ENCODE data around the gene DUSP5. TPM values are rescaled to one million over a fixed set of nuclear protein-coding genes. Genes with fewer than 3 reads are reported as not detected.

The DUSP5 gene
- total RNA-seq, 5 donors from 2014 or later (not counting 1 experiment from before 2014, with no cell fraction given) = 6.6 to 69.5 (median 9.6) TPM

DNA sequence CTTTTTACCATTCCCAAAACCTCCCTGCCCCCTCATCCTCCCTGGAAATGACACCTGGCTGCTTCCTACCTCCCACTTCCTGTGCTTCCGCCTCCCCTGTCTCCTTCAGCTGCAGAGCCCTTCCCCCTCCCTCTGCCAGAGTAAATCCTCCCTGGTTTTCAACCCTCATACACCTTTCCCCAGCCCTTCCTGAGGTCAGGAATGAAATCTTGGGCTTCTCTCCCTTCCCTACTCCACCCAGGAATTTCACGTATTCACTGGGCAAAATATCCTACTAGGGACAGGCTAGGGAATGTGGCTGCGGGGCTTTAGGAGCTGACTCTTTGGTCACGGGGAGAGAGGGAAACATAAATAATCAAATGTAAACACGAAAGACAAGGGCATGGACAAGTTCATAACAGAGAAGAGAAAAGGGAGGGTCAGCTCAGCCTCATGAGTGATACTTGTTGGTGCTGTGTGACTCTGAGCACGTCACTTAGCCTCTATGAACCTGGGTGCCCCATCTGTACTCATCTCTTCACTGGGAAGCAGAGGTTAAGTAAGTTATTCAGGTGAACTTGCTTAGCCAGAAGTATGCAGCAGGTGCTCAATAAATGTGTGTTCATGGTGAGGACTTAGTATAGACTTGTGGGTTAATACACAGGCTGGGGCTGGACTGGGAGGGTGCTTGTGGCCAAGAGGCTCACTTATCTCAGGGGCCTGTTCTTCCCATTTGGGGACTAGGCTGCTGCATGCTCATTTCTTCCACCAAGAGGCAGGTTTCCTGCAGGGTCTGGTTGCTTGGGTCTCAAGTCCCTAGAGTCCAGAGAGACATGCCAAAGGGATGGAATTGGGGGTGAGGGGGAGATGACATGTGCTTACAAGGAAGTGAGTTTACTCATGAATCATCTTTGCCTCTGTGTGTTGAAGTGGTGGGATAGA is 10.0 kb upstream of the DUSP5 start:
- Mint-ChIP-seq H3K27me3 (peaks cover 4 to 6% of the 10 kb centered on the region in 2 donors), H3K4me1 (peaks cover 0 to 5% (median 3%) of the 10 kb centered on the region in 3 donors), H3K36me3 (no peaks in the 10 kb centered on the region), H3K4me3 (no peak overlapping the region), H3K9me3 (no peaks in the 10 kb centered on the region), H3K27ac (no peak overlapping the region)
- Histone ChIP-seq H3K4me3 (ENCODE audit: control insufficient read depth in 1 of 2, extremely low read depth in 1 of 2, low read length in 1 of 2) (no peak overlapping the region), H3K36me3 (ENCODE audit: control insufficient read depth in 2 of 2, extremely low read depth in 1 of 2, insufficient read depth in 1 of 2, low read length in 1 of 2) (no peaks in the 10 kb centered on the region), H3K4me1 (ENCODE audit: control insufficient read depth in 1 of 2, extremely low read depth in 1 of 2, insufficient read depth in 2 of 2, low read length in 2 of 2) (no peaks in the 10 kb centered on the region), H3K27ac (ENCODE audit: low read length) (no peak overlapping the region), H3K9me3 (no peaks in the 10 kb centered on the region), H3K27me3 (replicated peaks in 1 of 2; ENCODE audit: control insufficient read depth in 2 of 2, extremely low read depth in 1 of 2, insufficient read depth in 2 of 2, low read length in 1 of 2) (peaks cover 0 to 5% of the 10 kb centered on the region in 2 experiments)
- ATAC-seq (replicated peaks in 1 of 4) (no peak), DNase-seq (no peak)
- 82% methylated on average over 3 of the region's 6 CpGs for WGBS (ENCODE audit: insufficient coverage)
- ChIA-PET CTCF (interaction anchor here in 1 of 2 donors (0.6 kb wide), 1 partner anchor 132 kb away, joined by 3 read pairs; no protein-coding TSS in a partner anchor), POLR2A (no interaction called here)

DNA sequence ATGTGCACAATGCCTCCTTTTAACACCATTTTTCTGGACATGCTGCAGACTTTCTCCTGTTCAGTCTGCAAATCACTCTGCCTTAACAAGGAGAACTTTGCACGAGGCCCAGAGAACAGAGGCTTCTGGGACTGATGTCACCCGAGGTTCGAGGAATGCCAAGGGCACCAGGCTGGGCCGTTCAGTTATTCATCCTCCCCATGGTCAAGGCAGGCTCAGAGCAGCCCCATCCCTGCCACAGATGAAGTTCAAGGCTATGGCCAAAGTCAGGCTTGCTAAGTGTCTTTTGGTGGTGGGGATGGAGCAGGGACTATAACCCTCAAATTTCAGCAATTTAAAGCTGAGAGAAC is 9.4 kb upstream of the DUSP5 start:
- ATAC-seq (replicated peaks in 1 of 4) = no peak
- no peaks in the 10 kb centered on the region for H3K9me3 Mint-ChIP-seq
- no peaks in the 10 kb centered on the region for H3K36me3 Mint-ChIP-seq
- no peak overlapping the region for H3K4me3 ChIP-seq (ENCODE audit: control insufficient read depth in 1 of 2, extremely low read depth in 1 of 2, low read length in 1 of 2)
- H3K4me1 ChIP-seq (ENCODE audit: control insufficient read depth in 1 of 2, extremely low read depth in 1 of 2, insufficient read depth in 2 of 2, low read length in 2 of 2) = no peaks in the 10 kb centered on the region
- peaks cover 0 to 5% (median 3%) of the 10 kb centered on the region in 3 donors for H3K4me1 Mint-ChIP-seq
- H3K9me3 ChIP-seq = no peaks in the 10 kb centered on the region
- ChIA-PET POLR2A (no interaction called here), CTCF (no interaction called here)
- H3K27ac ChIP-seq (ENCODE audit: low read length) = no peak overlapping the region
- H3K36me3 ChIP-seq (ENCODE audit: control insufficient read depth in 2 of 2, extremely low read depth in 1 of 2, insufficient read depth in 1 of 2, low read length in 1 of 2) = no peaks in the 10 kb centered on the region
- H3K27me3 ChIP-seq (replicated peaks in 1 of 2; ENCODE audit: control insufficient read depth in 2 of 2, extremely low read depth in 1 of 2, insufficient read depth in 2 of 2, low read length in 1 of 2) = peaks cover 0 to 5% of the 10 kb centered on the region in 2 experiments
- 84% methylated on average over 4 of the region's 4 CpGs for WGBS (ENCODE audit: insufficient coverage)
- DNase-seq = no peak
- H3K4me3 Mint-ChIP-seq = no peak overlapping the region
- H3K27ac Mint-ChIP-seq = no peak overlapping the region
- H3K27me3 Mint-ChIP-seq = peaks cover 4 to 6% of the 10 kb centered on the region in 2 donors

DNA sequence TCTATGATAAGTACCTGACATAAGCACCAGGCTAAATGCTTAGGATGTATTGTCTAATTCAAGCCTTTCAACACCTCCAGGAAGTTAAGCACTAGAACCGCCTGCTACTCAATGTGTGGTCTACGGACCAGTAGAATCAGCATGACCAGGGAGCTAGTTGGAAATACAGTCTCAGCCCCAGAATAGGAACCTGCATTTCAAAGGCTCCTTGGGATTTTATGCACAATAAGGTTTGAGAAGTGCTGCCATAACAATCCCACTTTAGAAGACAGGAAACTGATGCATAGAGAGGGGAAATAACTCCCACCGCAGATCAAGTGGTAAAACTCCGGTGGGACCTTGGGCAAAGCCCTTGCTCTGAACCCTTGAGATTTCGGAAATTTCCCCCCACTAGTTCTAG is 8.8 kb upstream of the DUSP5 start:
- H3K36me3 Mint-ChIP-seq = no peaks in the 10 kb centered on the region
- H3K9me3 ChIP-seq = no peaks in the 10 kb centered on the region
- ATAC-seq (replicated peaks in 1 of 4) (no peak), DNase-seq (no peak)
- H3K36me3 ChIP-seq (ENCODE audit: control insufficient read depth in 2 of 2, extremely low read depth in 1 of 2, insufficient read depth in 1 of 2, low read length in 1 of 2) = no peaks in the 10 kb centered on the region
- H3K4me3 Mint-ChIP-seq = no peak overlapping the region
- H3K27ac ChIP-seq (ENCODE audit: low read length) = no peak overlapping the region
- H3K4me1 ChIP-seq (ENCODE audit: control insufficient read depth in 1 of 2, extremely low read depth in 1 of 2, insufficient read depth in 2 of 2, low read length in 2 of 2) = no peaks in the 10 kb centered on the region
- peaks cover 0 to 5% (median 3%) of the 10 kb centered on the region in 3 donors for H3K4me1 Mint-ChIP-seq
- H3K27ac Mint-ChIP-seq = no peak overlapping the region
- ChIA-PET POLR2A (interaction anchor here in 1 of 2 donors (0.6 kb wide), 1 partner anchor 76 kb away, joined by 3 read pairs; no protein-coding TSS in a partner anchor), CTCF (no interaction called here)
- H3K4me3 ChIP-seq (ENCODE audit: control insufficient read depth in 1 of 2, extremely low read depth in 1 of 2, low read length in 1 of 2) = no peak overlapping the region
- H3K27me3 Mint-ChIP-seq = peaks cover 4 to 6% of the 10 kb centered on the region in 2 donors
- WGBS (ENCODE audit: insufficient coverage) = 90% methylated on average over 2 of the region's 5 CpGs
- no peaks in the 10 kb centered on the region for H3K9me3 Mint-ChIP-seq
- H3K27me3 ChIP-seq (replicated peaks in 1 of 2; ENCODE audit: control insufficient read depth in 2 of 2, extremely low read depth in 1 of 2, insufficient read depth in 2 of 2, low read length in 1 of 2) = peaks cover 0 to 5% of the 10 kb centered on the region in 2 experiments

DNA sequence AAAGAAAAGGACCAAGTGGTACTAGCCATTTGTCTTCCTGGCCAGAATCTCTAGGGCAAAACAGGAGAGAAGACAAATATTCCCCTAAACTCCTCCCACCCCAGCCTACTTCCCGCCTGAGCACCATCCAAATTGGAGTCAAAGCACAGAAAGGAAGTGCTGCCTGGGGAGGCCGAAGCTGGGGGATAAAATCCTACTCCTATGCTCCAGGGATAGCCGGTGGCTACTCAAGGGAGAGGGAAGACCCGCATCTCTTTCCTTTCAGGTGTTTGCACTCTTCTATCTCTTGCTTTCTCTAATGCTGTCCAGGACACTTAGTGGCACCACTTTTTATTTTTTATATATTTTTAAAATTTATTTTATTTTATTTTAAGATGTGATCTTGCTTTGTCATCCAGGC is 7.1 kb upstream of the DUSP5 start:
- H3K27me3 ChIP-seq (replicated peaks in 1 of 2; ENCODE audit: control insufficient read depth in 2 of 2, extremely low read depth in 1 of 2, insufficient read depth in 2 of 2, low read length in 1 of 2) = no peaks in the 10 kb centered on the region
- WGBS (ENCODE audit: insufficient coverage) = no CpG with 5 or more reads among the region's 4 CpGs
- H3K4me3 ChIP-seq (ENCODE audit: control insufficient read depth in 1 of 2, extremely low read depth in 1 of 2, low read length in 1 of 2) = no peak overlapping the region
- ATAC-seq (replicated peaks in 1 of 4) (no peak), DNase-seq (no peak)
- peaks cover 0 to 2% of the 10 kb centered on the region in 2 experiments for H3K4me1 ChIP-seq (ENCODE audit: control insufficient read depth in 1 of 2, extremely low read depth in 1 of 2, insufficient read depth in 2 of 2, low read length in 2 of 2)
- H3K36me3 ChIP-seq (ENCODE audit: control insufficient read depth in 2 of 2, extremely low read depth in 1 of 2, insufficient read depth in 1 of 2, low read length in 1 of 2) = no peaks in the 10 kb centered on the region
- no peaks in the 10 kb centered on the region for H3K9me3 ChIP-seq
- Mint-ChIP-seq H3K4me1 (peaks cover 2 to 6% (median 4%) of the 10 kb centered on the region in 3 donors), H3K36me3 (no peaks in the 10 kb centered on the region), H3K27ac (no peak overlapping the region), H3K4me3 (no peak overlapping the region), H3K9me3 (no peaks in the 10 kb centered on the region), H3K27me3 (peaks cover 4 to 6% of the 10 kb centered on the region in 2 donors)
- H3K27ac ChIP-seq (ENCODE audit: low read length) = no peak overlapping the region
- ChIA-PET CTCF (interaction anchor here in 1 of 2 donors (0.6 kb wide), 1 partner anchor 18 kb away, joined by 3 read pairs; no protein-coding TSS in a partner anchor), POLR2A (interaction anchor here in 1 of 2 donors (0.5 kb wide), 1 partner anchor 16 kb away, joined by 3 read pairs; no protein-coding TSS in a partner anchor)

- ATAC-seq (replicated peaks in 1 of 4) (no peak), DNase-seq (no peak)
- H3K9me3 Mint-ChIP-seq = no peaks in the 10 kb centered on the region
- POLR2A ChIA-PET = interaction anchor here in 1 of 2 donors (0.7 kb wide), 1 partner anchor 124 kb away, joined by 3 read pairs; no protein-coding TSS in a partner anchor
- CTCF ChIA-PET = interaction anchor here (0.6 to 1.4 kb wide), 3 partner anchors 18 to 357 kb away, joined by 3 to 5 read pairs (median 3); no protein-coding TSS in a partner anchor
- no peaks in the 10 kb centered on the region for H3K36me3 ChIP-seq (ENCODE audit: control insufficient read depth in 2 of 2, extremely low read depth in 1 of 2, insufficient read depth in 1 of 2, low read length in 1 of 2)
- H3K4me3 Mint-ChIP-seq = no peak overlapping the region
- H3K27ac Mint-ChIP-seq = no peak overlapping the region
- no peaks in the 10 kb centered on the region for H3K27me3 ChIP-seq (replicated peaks in 1 of 2; ENCODE audit: control insufficient read depth in 2 of 2, extremely low read depth in 1 of 2, insufficient read depth in 2 of 2, low read length in 1 of 2)
- H3K4me3 ChIP-seq (ENCODE audit: control insufficient read depth in 1 of 2, extremely low read depth in 1 of 2, low read length in 1 of 2) = no peak overlapping the region
- H3K27ac ChIP-seq (ENCODE audit: low read length) = no peak overlapping the region
- H3K36me3 Mint-ChIP-seq = no peaks in the 10 kb centered on the region
- peaks cover 2 to 9% of the 10 kb centered on the region in 2 experiments for H3K4me1 ChIP-seq (ENCODE audit: control insufficient read depth in 1 of 2, extremely low read depth in 1 of 2, insufficient read depth in 2 of 2, low read length in 2 of 2)
- H3K4me1 Mint-ChIP-seq = peaks cover 9 to 13% (median 11%) of the 10 kb centered on the region in 3 donors
- WGBS (ENCODE audit: insufficient coverage) = no CpG with 5 or more reads among the region's 2 CpGs
- no peaks in the 10 kb centered on the region for H3K9me3 ChIP-seq
- peaks cover 4 to 6% of the 10 kb centered on the region in 2 donors for H3K27me3 Mint-ChIP-seq
Observed at GRCh38 chr10:110491346-110491745, 6.4 kb upstream of the DUSP5 start.

- ATAC-seq (replicated peaks in 1 of 4) (no peak), DNase-seq (no peak)
- ChIA-PET CTCF (interaction anchor here (0.5 to 1.4 kb wide), 2 partner anchors 22 to 185 kb away, joined by 3 to 6 read pairs; no protein-coding TSS in a partner anchor), POLR2A (no interaction called here)
- H3K27ac Mint-ChIP-seq = no peak overlapping the region
- H3K9me3 ChIP-seq = no peaks in the 10 kb centered on the region
- no peaks in the 10 kb centered on the region for H3K36me3 ChIP-seq (ENCODE audit: control insufficient read depth in 2 of 2, extremely low read depth in 1 of 2, insufficient read depth in 1 of 2, low read length in 1 of 2)
- peaks cover 4 to 6% of the 10 kb centered on the region in 2 donors for H3K27me3 Mint-ChIP-seq
- H3K9me3 Mint-ChIP-seq = no peaks in the 10 kb centered on the region
- no peaks in the 10 kb centered on the region for H3K27me3 ChIP-seq (replicated peaks in 1 of 2; ENCODE audit: control insufficient read depth in 2 of 2, extremely low read depth in 1 of 2, insufficient read depth in 2 of 2, low read length in 1 of 2)
- WGBS (ENCODE audit: insufficient coverage) = no CpG with 5 or more reads among the region's 5 CpGs
- H3K4me3 ChIP-seq (ENCODE audit: control insufficient read depth in 1 of 2, extremely low read depth in 1 of 2, low read length in 1 of 2) = no peak overlapping the region
- peaks cover 18 to 21% (median 20%) of the 10 kb centered on the region in 3 donors for H3K4me1 Mint-ChIP-seq
- H3K4me1 ChIP-seq (ENCODE audit: control insufficient read depth in 1 of 2, extremely low read depth in 1 of 2, insufficient read depth in 2 of 2, low read length in 2 of 2) = peaks cover 10 to 18% of the 10 kb centered on the region in 2 experiments
- no peak overlapping the region for H3K27ac ChIP-seq (ENCODE audit: low read length)
- no peaks in the 10 kb centered on the region for H3K36me3 Mint-ChIP-seq
- no peak overlapping the region for H3K4me3 Mint-ChIP-seq
Observed at GRCh38 chr10:110492069-110492822, 5.5 kb upstream of the DUSP5 start.
